ENCODE data around the gene KDM4B. TPM values are rescaled to one million over a fixed set of nuclear protein-coding genes. Genes with fewer than 3 reads are reported as not detected.

Gene KDM4B
- polyA plus RNA-seq, 1 experiment = 7.7 TPM

DNA sequence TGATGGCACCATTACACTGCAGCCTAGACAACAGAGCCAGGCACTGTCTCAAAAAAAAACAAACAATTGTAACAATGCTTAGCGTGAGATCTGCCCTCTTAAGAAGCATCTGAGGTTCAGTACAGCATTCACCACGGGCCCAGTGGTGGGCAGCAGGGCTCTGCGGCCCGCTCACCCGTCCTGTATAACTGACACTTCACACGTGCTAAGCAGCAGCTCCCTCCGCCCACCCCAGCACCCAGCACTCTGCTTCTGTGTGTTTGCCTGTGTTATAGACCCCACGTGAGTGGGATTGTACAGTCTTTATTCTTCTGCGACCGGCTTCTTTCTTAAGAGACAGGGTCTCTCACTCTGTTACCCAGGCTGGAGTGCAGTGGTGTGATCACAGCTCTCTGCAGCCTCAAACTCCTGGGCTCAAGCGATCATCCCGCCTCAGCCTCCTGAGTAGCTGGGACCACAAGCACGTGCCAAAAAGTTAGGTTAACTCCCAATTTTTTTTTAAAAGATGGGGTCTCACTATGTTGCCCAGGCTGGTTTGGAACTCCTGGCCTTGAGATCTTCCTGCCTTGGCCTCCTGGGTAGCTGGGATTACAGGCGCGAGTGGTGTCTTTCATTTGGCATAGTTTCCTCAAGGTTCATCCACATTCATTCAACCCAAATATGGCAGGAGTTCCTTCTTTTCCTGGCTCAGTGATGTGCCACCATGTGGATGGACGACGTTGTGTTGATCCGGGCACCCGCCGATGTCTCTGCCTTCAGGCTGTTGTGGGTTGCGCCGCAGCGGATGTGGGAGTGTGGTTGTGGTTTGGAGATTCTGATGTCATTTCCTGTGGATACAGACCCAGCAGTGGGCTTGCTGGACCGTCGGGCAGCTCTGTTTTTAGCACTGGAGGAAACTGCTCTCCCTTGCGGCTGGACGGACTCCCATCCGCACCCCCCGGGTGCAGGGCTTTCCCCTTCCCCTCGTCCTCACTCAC is 170.0 kb downstream of the KDM4B start:
- no peaks in the 10 kb centered on the region; the same call in 1 of the 2 replicates for H3K9me3 ChIP-seq (ENCODE audit: control insufficient read depth, insufficient read depth, low read length)
- DNase-seq (ENCODE audit: low read depth, low spot score) = no peak
- ChIA-PET CTCF (interaction anchor here (0.8 to 1.3 kb wide), 2 partner anchors 9 to 90 kb away, joined by 3 read pairs; no protein-coding TSS in a partner anchor), POLR2A (no interaction called here)
- no peak overlapping the region for H3K27ac ChIP-seq (ENCODE audit: low read depth, low read length)
- no peaks in the 10 kb centered on the region for H3K27me3 ChIP-seq (ENCODE audit: control insufficient read depth, insufficient read depth, low read length)
- TF ChIP-seq, protein P1, sequence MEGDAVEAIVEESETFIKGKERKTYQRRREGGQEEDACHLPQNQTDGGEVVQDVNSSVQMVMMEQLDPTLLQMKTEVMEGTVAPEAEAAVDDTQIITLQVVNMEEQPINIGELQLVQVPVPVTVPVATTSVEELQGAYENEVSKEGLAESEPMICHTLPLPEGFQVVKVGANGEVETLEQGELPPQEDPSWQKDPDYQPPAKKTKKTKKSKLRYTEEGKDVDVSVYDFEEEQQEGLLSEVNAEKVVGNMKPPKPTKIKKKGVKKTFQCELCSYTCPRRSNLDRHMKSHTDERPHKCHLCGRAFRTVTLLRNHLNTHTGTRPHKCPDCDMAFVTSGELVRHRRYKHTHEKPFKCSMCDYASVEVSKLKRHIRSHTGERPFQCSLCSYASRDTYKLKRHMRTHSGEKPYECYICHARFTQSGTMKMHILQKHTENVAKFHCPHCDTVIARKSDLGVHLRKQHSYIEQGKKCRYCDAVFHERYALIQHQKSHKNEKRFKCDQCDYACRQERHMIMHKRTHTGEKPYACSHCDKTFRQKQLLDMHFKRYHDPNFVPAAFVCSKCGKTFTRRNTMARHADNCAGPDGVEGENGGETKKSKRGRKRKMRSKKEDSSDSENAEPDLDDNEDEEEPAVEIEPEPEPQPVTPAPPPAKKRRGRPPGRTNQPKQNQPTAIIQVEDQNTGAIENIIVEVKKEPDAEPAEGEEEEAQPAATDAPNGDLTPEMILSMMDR (IDR thresholded peaks at IDR 0.05; ENCODE audit: low read depth, low read length) = no peak
- no peak overlapping the region for H3K4me3 ChIP-seq (ENCODE audit: low read depth, low read length)

DNA sequence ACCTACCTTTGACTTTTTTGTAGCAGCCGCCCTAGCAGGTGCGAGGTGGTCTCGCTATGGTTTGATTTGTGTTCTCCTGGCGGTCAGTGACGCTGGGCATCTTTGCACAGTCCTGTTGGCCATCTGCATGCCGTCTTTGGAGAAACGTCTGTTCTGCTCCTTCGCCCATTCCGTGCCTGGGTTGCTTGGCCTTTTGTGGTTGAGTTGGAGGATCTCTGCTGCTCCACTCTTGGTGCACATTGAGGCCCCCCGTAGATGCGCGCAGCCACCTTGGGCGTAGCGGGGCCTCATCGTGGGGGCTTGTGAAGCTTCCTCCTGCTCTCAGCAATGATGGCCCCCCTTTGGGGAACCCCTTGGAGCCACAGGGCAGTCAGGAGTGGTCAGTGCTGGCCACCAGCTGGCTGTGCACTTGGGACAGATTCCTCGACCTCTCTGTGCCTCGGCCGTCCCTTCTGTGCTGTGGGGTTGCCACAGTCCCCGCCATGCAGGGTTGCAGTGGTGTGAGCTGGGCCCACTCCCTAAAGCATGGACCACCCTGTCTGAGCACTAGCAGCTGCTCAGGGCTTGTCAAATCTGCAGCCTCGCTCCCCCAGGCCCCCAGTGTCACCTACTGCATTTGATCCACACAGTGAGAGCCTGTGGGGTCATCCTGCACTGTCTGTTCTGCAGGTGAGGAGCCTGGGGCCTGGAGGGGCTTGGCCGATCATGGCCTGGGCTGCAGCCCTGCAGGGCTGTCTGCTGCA is 170.8 kb downstream of the KDM4B start:
- ChIA-PET POLR2A (interaction anchor here (0.6 kb wide), 1 partner anchor 103 kb away, joined by 3 read pairs; no protein-coding TSS in a partner anchor), CTCF (no interaction called here)
- DNase-seq (ENCODE audit: low read depth, low spot score) = no peak

DNA sequence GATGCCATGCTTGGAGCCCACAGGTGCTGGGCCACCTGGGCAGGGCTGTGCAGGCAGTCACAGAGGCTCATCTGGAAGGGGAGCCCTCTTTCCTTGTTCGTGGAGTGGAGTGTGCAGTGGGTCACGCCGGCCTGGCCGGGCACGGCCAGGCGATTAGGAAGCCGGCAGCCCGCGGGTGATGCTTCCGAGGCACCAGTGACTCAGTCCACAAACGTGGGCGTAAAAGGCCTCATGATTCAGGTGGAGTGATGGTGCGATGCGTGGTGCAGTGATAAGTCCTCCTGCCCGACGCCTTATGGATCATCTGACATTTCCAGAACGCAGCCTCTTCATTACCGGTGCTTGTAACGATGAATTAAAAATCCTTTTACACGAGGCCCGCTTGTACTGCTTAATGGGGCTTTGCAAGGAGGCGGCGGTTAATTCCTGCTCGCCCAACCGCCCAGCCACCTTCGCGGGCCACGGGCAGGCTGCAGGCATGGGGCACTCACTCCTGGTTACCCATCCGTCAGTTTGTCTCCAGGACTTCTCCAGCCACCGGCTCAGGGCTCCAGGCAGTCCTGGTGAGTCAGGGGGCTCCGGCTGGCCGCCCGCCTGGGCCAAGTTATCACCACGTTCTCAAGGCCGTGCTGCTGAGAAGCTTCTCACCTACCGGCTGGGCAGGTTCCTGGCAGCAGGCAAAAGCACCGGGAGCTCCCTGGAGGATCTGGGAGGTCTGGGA is 172.4 kb downstream of the KDM4B start:
- TF ChIP-seq, protein P1 (IDR thresholded peaks at IDR 0.05; ENCODE audit: low read depth, low read length) = no peak
- Histone ChIP-seq H3K27ac (ENCODE audit: low read depth, low read length) (no peak overlapping the region), H3K4me3 (ENCODE audit: low read depth, low read length) (no peak overlapping the region), H3K27me3 (ENCODE audit: control insufficient read depth, insufficient read depth, low read length) (no peaks in the 10 kb centered on the region), H3K9me3 (ENCODE audit: control insufficient read depth, insufficient read depth, low read length) (no peaks in the 10 kb centered on the region; the same call in 1 of the 2 replicates)
- no peak for DNase-seq (ENCODE audit: low read depth, low spot score)
- POLR2A ChIA-PET = no interaction called here
- CTCF ChIA-PET = interaction anchor here (0.7 kb wide), 1 partner anchor 19 kb away, joined by 3 read pairs; no protein-coding TSS in a partner anchor

More for the DNA sequence above, 170.8 kb downstream of the KDM4B start:
- Histone ChIP-seq H3K27ac (ENCODE audit: low read depth, low read length) (no peak overlapping the region), H3K27me3 (ENCODE audit: control insufficient read depth, insufficient read depth, low read length) (no peaks in the 10 kb centered on the region), H3K4me3 (ENCODE audit: low read depth, low read length) (no peak overlapping the region), H3K9me3 (ENCODE audit: control insufficient read depth, insufficient read depth, low read length) (no peaks in the 10 kb centered on the region; the same call in 1 of the 2 replicates)
- TF ChIP-seq, protein P1 (IDR thresholded peaks at IDR 0.05; ENCODE audit: low read depth, low read length) = no peak

DNA sequence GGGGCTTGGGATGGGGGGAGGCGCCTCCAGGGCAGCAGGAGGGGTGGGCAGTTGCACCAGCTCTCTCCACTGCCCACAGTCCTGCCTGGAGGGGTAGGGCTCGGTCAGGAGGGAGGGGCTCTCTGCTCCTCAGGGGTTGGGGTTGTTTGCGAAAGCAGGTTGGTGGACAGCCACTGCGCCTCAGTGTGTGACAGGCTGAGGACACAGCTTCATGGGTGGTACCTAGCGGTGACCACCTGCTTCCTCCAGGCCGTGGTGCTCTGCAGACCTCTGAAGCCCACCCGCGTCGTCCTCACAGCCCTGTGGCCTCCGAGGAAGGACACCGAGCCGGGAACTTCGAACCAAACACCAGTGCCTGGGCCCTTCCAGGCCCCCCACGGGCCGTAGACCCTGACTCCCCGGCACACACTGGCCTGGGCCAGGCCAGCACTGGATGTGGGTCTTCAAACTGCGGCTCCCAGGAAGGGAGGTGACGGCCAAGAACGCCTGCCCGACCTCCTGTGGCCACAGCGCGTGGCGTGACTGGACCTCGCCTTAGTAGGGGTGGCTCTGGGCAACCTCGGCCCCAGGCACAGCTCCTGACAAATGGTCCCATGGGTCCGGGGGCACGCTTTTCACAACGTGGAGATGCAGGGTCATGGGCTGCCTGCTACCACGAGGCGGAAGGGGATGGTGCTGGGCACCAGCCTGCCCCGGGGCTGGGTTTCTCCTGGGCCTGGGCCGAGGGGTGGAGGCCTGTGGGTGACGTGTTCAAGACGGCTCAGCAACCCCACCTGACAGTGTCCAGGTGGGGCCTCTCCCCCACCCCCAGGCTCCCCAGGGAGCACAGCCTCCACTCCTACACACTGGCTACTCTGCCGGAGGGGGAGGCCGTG is 173.2 kb downstream of the KDM4B start:
- POLR2A ChIA-PET = no interaction called here
- Histone ChIP-seq H3K27me3 (ENCODE audit: control insufficient read depth, insufficient read depth, low read length) (no peaks in the 10 kb centered on the region), H3K27ac (ENCODE audit: low read depth, low read length) (no peak overlapping the region), H3K4me3 (ENCODE audit: low read depth, low read length) (no peak overlapping the region), H3K9me3 (ENCODE audit: control insufficient read depth, insufficient read depth, low read length) (no peaks in the 10 kb centered on the region; the same call in 1 of the 2 replicates)
- TF ChIP-seq, protein P1 (IDR thresholded peaks at IDR 0.05; ENCODE audit: low read depth, low read length) = no peak
- no peak for DNase-seq (ENCODE audit: low read depth, low spot score)
- CTCF ChIA-PET = interaction anchor here (0.7 kb wide), 1 partner anchor 19 kb away, joined by 3 read pairs; no protein-coding TSS in a partner anchor

Data from AG04450 (cell line).